T-helper 22 cell (primary cell): ENCODE measurements around the gene PIK3CD.
"Not testable (repeated sequence)": the region's sequence is repeated elsewhere in the genome, so short reads cannot be mapped to it uniquely, and the experiment has no call there.

ENCODE experiments used
- DNase-seq: peaks from one replicate; pipeline ENCODE4 v3.0.0-alpha.2; 2020; ENCODE audit warnings: low read depth

Gene PIK3CD

GRCh38 chr1:9689971-9690381 is 38.4 kb downstream of the PIK3CD start:
- no peak for DNase-seq

DNA sequence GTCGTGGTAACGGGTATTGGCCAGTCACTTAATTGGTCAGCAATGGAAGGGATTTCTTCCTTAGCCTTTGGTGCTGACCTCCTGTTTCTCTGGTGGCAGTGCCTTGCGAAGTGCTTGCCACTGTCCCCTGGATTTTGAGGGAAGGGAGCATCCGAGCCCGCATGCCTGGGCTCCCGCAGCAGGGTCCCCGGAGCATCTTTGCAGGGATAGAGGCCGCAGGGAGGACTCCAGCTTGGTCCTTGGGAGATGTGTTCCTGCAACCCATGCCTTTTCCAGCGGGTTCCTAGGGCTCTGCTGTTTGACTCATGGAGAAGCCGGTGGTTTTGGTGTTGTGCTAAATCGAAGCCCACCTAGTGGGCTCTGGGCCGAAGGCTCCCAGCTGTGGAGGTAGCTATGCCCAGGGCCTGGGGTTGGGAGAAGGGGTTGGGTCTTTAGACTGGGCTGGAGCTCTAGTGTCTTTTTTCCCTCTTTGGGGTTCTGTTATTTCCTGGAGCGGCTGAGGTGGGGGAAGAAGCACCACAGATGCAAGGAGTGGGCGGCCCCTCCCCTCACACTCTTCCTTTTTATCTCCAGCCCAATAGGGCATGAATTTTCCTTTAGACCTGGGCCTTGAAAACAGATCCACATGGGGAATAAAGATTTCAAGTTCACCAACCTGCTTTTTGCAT is 39.0 kb downstream of the PIK3CD start:
- DNase-seq, result no peak

GRCh38 chr1:9691108-9691445 is 39.5 kb downstream of the PIK3CD start:
- no peak for DNase-seq

- no peak for DNase-seq
These were observed 40.2 kb downstream of the PIK3CD start for GRCh38 chr1:9691691-9692090.

DNA sequence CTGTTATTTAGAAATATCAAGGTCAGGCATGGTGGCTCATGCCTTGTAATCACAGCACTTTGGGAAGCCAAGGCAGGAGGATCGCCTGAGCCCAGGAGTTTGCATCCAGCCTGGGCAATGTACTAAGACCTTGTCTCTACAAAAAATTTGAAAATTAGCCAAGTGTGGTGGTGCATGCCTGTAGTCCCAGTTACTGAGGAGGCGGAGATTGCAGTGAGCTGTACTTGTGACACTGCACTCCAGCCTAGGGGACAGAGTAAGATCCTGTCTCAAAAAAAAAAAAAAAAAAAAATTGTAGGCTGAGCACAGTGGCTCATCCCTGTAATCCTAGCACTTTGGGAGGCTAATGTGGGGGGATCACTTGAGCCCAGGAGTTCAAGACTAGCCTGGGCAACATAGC is 45.3 kb downstream of the PIK3CD start:
- no peak for DNase-seq

DNA sequence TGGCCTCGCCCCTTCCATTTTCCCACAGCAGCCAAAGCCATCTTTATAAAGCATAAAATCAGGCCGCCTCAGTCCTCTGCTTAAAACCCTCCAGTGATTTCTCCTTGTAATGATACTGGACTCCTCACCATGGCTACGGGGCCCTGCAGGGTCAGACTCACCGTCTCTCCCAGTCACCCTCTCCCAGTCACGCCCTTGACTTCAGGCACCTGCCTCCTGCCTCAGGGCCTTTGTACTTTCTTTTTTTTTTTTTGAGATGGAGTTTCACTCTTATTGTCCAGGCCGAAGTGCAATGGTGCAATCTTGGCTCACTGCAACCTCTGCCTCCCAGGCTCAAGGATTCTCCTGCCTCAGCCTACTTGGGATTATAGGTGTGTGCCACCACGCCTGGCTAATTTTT is 47.8 kb downstream of the PIK3CD start:
- DNase-seq, result no peak

DNA sequence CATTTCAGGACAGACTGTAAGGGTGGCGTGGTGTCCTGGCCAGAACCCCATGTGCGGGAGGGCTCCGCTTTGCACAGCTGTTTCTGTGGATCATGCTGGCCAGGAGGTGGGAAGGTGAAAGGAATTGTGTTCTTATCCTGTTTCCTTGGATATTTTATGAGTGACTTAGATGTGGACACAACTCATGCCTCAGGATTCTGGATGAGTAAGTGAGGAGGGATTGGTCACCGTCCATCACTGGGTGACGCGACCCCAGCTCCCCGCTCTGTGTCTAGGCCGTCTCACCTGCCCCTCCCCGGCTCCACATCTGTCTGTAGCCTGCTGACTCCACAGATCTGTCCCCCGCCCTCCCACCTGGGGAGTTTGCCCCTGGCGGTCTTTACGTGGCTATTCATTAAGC is 48.8 kb downstream of the PIK3CD start:
- no peak for DNase-seq

GRCh38 chr1:9701665-9702064 is 50.1 kb downstream of the PIK3CD start:
- DNase-seq, result no peak

DNA sequence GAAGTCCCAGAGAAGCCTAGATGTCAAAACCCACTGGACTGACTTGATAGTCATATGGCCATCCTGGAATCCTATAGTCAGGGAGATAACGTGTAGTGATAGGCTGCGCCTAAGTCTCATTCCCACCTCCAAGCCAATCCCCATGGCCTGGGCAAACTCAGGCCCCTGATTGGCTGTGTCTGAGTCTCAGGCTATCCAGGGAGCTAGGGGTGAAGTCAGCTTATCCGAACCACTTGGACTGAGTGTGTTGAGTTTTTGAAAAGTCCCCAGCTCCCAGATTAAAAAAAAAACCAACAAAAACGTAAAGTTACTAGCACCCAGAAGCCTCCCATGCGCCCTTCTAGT is 51.6 kb downstream of the PIK3CD start:
- DNase-seq, result no peak

- no peak for DNase-seq
These were observed 52.1 kb downstream of the PIK3CD start for GRCh38 chr1:9703681-9704080.

DNA sequence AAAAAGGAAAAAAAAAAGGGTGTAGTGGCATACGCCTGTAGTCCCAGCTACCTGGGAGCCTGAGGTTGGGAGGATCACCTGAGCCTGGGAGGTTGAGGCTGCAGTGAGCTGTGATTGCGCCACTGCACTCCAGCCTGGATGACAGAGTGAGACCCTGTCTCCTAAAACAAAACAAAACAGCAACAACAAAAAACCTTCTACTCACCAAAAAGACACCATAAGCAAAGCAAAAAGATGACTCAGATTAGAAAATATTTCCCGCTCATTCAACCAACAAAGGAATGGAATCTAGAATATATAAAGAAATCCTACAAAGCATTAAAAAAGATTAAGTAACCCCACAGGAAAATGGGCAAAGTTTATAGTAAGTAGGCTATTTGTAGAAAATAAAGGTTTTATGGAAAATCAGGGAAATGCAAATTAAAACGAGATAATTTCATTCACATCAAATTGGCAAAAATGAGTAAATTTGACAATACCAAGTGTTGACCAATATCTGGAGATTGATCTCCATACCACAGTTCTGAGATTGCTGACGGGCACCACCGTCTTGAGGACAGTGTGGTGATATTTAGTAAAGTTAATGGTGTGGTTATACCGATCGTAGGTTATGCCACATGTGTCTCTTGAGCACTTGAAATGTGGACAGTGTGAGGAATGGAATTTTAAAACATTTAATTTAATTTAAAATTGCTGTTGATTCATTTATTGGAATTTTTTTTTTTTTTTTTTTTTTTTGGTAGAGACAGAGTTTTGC is 54.0 kb downstream of the PIK3CD start:
- no peak for DNase-seq

GRCh38 chr1:9706178-9706577 is 54.6 kb downstream of the PIK3CD start:
- no peak for DNase-seq

DNA sequence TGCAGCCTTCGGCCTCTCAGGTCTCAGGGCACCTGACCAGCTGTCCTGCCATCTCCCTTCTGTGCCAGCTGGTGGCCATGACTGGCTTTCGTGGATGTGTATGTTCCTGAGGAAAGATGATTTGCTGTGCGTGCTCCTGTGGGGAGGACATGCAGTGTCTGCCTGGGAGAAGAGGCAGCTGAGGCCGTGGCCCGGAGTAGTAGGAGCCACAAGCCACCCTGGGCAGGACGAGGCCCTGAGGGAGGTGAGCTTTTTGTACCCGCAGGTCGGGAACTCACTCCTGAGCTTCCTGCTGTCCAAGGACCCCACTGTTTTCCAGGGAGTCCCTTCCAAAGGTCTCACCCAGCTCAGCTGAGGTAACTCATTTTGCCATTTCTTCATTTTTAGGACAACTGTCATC is 58.5 kb downstream of the PIK3CD start:
- DNase-seq, result no peak

DNA sequence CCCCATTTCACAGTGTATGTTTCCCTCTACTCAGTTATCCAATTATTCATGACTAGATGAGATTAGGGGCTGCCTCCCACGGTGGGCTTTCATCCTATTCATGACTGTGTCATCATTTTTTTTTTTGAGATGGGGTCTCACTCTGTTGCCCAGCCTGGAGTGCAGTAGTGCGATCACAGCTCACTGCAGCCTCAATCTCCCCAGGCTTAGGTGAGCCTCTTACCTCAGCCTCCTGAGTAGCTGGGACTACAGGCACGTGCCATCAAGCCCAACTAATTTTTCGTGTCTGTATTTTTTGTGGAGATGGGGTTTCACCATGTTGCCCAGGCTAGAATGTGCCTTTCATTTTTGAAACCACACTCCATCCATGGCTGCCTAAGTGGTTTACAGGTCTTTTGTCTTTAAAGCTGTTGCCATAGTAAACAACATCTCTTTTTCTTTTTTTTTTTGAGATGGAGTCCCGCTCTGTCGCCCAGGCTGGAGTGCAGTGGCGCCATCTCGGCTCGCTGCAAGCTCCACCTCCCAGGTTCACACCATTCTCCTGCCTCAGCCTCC is 60.0 kb downstream of the PIK3CD start:
- DNase-seq, result no peak

DNA sequence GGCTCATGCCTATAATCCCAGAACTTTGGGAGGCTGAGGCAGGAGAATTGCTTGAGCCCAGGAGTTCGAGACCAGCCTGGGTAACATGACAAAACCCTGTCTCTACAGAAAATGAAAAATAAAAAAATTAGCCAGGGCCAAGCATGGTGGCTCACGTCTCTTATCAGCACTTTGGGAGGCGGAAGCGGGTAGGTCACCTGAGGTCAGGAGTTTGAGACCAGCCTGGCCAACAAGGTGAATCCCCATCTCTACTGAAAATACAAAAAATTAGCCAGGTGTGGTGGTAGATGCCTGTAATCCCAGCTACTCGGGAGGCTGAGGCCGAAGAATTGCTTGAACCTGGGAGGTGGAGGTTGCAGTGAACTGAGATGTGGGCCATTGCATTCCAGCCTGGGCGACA is 61.2 kb downstream of the PIK3CD start:
- DNase-seq, result not testable (repeated sequence)

DNA sequence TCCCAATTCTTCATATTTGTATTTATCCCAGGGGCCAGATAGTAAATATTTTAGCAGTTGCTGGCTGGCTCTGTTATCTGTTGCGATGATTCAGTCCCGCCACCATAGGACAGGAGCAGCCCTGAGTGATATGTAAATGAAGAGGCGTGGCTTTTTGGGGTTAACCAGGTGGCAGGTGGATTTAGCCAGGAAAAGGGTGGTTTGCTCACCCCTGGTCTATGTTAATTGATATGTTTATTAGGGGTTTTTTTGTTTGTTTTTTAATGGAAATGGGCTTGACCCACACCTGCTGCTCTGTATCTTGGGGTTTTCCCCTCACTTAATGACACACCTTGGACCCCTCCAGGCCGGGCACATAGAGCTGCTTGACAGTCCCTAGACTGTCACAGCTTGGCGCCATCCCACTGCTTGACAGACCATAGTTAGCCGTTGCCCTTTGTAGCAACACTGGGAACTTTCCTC is 62.8 kb downstream of the PIK3CD start:
- peak; percentile 56 for DNase-seq

DNA sequence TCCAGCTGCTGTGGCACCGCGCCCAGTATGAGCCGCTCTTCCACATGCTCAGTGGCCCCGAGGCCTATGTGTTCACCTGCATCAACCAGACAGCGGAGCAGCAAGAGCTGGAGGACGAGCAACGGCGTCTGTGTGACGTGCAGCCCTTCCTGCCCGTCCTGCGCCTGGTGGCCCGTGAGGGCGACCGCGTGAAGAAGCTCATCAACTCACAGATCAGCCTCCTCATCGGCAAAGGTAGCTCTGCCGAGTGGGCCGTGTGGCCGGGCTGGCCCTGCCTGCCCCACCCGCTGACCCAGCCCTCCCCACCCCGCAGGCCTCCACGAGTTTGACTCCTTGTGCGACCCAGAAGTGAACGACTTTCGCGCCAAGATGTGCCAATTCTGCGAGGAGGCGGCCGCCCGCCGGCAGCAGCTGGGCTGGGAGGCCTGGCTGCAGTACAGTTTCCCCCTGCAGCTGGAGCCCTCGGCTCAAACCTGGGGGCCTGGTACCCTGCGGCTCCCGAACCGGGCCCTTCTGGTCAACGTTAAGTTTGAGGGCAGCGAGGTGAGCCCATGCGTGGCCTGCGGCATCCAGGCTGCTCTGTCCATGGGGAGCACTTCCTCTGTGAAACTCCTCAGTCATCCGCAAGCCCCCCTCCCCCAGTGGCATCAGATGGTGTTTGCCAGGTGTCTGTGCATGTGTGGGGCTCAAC is 64.2 kb downstream of the PIK3CD start:
- peak; percentile 54 for DNase-seq

- no peak for DNase-seq
These were observed 65.1 kb downstream of the PIK3CD start for GRCh38 chr1:9716404-9717192.

- DNase-seq, result peak; percentile 84
These were observed 65.9 kb downstream of the PIK3CD start for GRCh38 chr1:9717193-9718005.

GRCh38 chr1:9718006-9718680 is 66.6 kb downstream of the PIK3CD start:
- no peak for DNase-seq
